Activated T-cell treated with anti-CD3 and anti-CD28 coated beads, Interleukin-2, amount 50 U/mL, for 24 hours (primary cell): ENCODE data around the gene CHST11.
A peak's percentile ranks its signal among the peaks of the same experiment; 100 is the strongest.
"Not testable (repeated sequence)": the region's sequence is repeated elsewhere in the genome, so short reads cannot be mapped to it uniquely, and the experiment has no call there.

Source experiments
- DNase-seq: peaks from one replicate; pipeline ENCODE4 v3.0.0-alpha.2; 2020
- H3K27ac Mint-ChIP-seq: 2 replicates; pipeline ENCODE4 v1.8.0; 2020; ENCODE audit warnings: mild to moderate bottlenecking, mixed read lengths
- H3K27me3 Mint-ChIP-seq: 2 replicates; pipeline ENCODE4 v1.8.0; 2020; ENCODE audit warnings: mixed read lengths
- H3K36me3 Mint-ChIP-seq: 2 replicates; pipeline ENCODE4 v1.8.0; 2020; ENCODE audit warnings: low read depth, mixed read lengths
- H3K4me1 Mint-ChIP-seq: 2 replicates; pipeline ENCODE4 v1.8.0; 2020; ENCODE audit warnings: low read depth, mixed read lengths
- H3K4me3 Mint-ChIP-seq: 2 replicates; pipeline ENCODE4 v1.8.0; 2020; ENCODE audit warnings: mild to moderate bottlenecking, moderate library complexity, mixed read lengths
- H3K9me3 Mint-ChIP-seq: 2 replicates; pipeline ENCODE4 v1.8.0; 2020; ENCODE audit warnings: mixed read lengths

The CHST11 gene

GRCh38 chr12:104790296-104791125, 333.8 kb downstream of the CHST11 start:
- H3K4me3 Mint-ChIP-seq: no peak overlapping the region
- no peak overlapping the region for H3K27ac Mint-ChIP-seq
- peak; percentile 68 for DNase-seq
- peaks cover 1% of the 10 kb centered on the region for H3K4me1 Mint-ChIP-seq
- no peaks in the 10 kb centered on the region for H3K9me3 Mint-ChIP-seq
- no peaks in the 10 kb centered on the region for H3K27me3 Mint-ChIP-seq
- H3K36me3 Mint-ChIP-seq: no peaks in the 10 kb centered on the region

DNA sequence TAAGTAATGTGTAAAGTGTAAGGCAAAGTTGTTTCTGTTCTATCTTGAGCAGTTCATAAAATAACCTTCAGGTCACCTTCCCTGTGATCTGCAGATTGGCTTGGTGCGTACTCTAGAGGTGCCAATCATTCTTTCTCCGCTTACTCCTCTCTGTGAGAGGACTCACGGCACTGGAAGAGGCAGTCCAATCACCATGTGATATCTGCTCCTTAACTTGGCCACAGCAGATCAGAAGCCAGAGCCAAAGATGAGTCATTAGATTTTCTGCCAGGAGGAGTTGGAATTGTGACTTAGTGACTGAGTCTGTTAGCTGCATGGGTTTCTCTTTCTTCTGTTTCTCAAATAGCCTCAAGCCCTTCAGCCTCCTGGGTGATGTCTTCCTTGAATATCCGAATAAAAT, 335.8 kb downstream of the CHST11 start:
- Mint-ChIP-seq H3K36me3 (no peaks in the 10 kb centered on the region), H3K4me1 (peaks cover 1% of the 10 kb centered on the region), H3K4me3 (no peak overlapping the region), H3K9me3 (no peaks in the 10 kb centered on the region), H3K27me3 (no peaks in the 10 kb centered on the region), H3K27ac (no peak overlapping the region)
- DNase-seq: no peak

DNA sequence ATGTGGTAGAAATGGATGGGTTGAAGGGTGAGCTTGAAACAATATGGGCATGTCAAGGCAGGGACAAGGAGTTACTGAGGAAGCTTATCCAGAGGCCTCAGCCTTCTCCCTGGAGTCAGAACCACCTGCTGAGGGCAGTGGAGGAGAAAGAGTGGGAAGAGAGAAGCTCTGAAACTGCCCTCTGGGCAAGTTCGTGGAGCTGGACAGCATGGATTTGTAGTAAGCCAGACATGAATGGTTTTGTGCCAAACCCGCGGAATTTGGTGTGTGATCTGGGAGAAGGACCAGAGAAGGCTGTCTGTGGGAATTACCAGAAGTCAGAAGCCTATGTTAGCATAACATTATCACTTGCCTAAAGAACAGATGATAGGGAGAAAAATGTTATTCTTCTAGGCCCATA, 336.5 kb downstream of the CHST11 start:
- no peak for DNase-seq
- Mint-ChIP-seq H3K4me3 (no peak overlapping the region), H3K9me3 (no peaks in the 10 kb centered on the region), H3K36me3 (no peaks in the 10 kb centered on the region), H3K4me1 (peaks cover 1% of the 10 kb centered on the region), H3K27ac (no peak overlapping the region), H3K27me3 (no peaks in the 10 kb centered on the region)

GRCh38 chr12:104793968-104794367, 337.2 kb downstream of the CHST11 start:
- Mint-ChIP-seq H3K4me3 (no peak overlapping the region), H3K36me3 (no peaks in the 10 kb centered on the region), H3K9me3 (no peaks in the 10 kb centered on the region), H3K27me3 (no peaks in the 10 kb centered on the region), H3K27ac (no peak overlapping the region), H3K4me1 (peaks cover 1% of the 10 kb centered on the region)
- DNase-seq: no peak

DNA sequence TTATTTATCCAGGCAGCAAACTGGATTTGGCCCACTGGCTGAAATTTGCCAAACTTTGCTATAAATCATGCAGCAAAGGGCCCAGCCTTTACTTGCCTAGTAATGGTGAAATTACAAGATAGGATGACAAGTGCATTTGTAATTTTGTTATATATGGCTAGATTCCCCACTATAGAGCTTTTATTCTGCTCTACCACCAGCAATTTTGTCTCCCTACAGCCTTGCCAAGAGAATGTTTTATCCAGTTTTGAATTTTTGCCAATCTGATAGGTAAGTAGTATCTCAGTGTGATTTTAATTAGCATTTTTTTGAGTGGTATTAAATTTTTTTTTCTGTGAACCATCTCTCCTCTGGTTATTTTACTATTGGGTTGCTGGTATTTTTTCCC, 339.7 kb downstream of the CHST11 start:
- no peak overlapping the region for H3K27ac Mint-ChIP-seq
- no peaks in the 10 kb centered on the region for H3K4me1 Mint-ChIP-seq
- no peaks in the 10 kb centered on the region for H3K27me3 Mint-ChIP-seq
- no peak overlapping the region for H3K4me3 Mint-ChIP-seq
- no peak for DNase-seq
- H3K9me3 Mint-ChIP-seq: no peaks in the 10 kb centered on the region
- H3K36me3 Mint-ChIP-seq: no peaks in the 10 kb centered on the region

DNA sequence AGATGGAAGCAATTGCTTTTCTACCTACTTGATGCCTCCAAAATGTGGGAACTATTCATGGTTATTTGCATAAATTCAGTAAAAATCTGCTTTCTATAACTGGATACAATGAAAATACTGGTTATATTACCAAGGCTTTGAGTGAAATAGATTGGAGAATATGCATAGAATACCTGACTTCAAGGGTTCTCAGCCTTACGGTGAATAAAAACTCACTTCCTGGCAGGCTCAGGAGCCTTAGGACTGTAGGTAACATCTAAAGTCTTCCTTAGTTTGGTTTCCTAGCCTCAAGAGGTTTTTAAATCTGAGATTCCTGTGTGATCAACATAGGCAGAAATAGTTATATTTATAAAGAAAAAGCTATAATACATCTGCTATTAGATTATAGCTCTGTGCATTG, 342.7 kb downstream of the CHST11 start:
- Mint-ChIP-seq H3K4me1 (no peaks in the 10 kb centered on the region), H3K9me3 (no peaks in the 10 kb centered on the region), H3K4me3 (no peak overlapping the region), H3K27me3 (no peaks in the 10 kb centered on the region), H3K27ac (no peak overlapping the region), H3K36me3 (no peaks in the 10 kb centered on the region)
- DNase-seq: no peak

DNA sequence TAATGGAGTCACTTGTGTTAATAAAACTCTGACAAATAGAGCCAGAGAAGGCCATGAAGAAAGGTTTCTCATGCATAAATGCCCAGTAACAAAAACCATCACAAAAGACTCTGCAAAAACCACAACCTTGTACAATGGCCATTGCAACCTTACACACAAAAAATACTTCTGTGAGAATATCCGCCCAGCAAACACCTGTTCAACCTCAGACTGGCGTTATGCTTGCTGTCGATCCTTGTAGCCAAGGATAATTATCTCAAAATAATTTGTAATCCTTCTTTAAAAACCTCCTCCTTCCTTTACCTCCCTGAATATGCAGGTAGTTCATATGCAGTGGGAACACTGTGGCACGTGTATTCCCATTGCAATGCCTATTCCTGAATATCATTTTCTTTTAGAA, 344.3 kb downstream of the CHST11 start:
- Mint-ChIP-seq H3K36me3 (no peaks in the 10 kb centered on the region), H3K4me1 (no peaks in the 10 kb centered on the region), H3K27ac (no peak overlapping the region), H3K9me3 (no peaks in the 10 kb centered on the region), H3K27me3 (no peaks in the 10 kb centered on the region), H3K4me3 (no peak overlapping the region)
- DNase-seq: no peak

GRCh38 chr12:104801427-104801826, 344.7 kb downstream of the CHST11 start:
- Mint-ChIP-seq H3K27me3 (no peaks in the 10 kb centered on the region), H3K27ac (no peak overlapping the region), H3K4me3 (no peak overlapping the region), H3K9me3 (no peaks in the 10 kb centered on the region), H3K36me3 (no peaks in the 10 kb centered on the region), H3K4me1 (no peaks in the 10 kb centered on the region)
- DNase-seq: no peak

GRCh38 chr12:104802208-104802607, 345.5 kb downstream of the CHST11 start:
- H3K27me3 Mint-ChIP-seq: no peaks in the 10 kb centered on the region
- H3K4me1 Mint-ChIP-seq: no peaks in the 10 kb centered on the region
- H3K4me3 Mint-ChIP-seq: no peak overlapping the region
- no peaks in the 10 kb centered on the region for H3K36me3 Mint-ChIP-seq
- no peak overlapping the region for H3K27ac Mint-ChIP-seq
- H3K9me3 Mint-ChIP-seq: no peaks in the 10 kb centered on the region
- DNase-seq: no peak

GRCh38 chr12:104805186-104805585, 348.4 kb downstream of the CHST11 start:
- Mint-ChIP-seq H3K27me3 (no peaks in the 10 kb centered on the region), H3K36me3 (no peaks in the 10 kb centered on the region), H3K27ac (no peak overlapping the region), H3K4me3 (no peak overlapping the region), H3K9me3 (no peaks in the 10 kb centered on the region), H3K4me1 (no peaks in the 10 kb centered on the region)
- no peak for DNase-seq

DNA sequence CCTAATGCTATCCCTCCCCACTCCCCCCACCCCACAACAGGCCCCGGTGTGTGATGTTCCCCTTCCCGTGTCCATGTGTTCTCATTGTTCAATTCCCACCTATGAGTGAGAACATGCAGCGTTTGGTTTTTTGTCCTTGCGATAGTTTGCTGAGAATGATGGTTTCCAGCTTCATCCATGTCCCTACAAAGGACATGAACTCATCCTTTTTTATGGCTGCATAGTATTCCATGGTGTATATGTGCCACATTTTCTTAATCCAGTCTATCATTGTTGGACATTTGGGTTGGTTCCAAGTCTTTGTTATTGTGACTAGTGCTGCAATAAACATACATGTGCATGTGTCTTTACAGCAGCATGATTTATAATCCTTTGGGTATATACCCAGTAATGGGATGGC, 349.4 kb downstream of the CHST11 start:
- H3K27me3 Mint-ChIP-seq, DNase-seq, H3K36me3 Mint-ChIP-seq, H3K4me1 Mint-ChIP-seq, H3K27ac Mint-ChIP-seq, H3K4me3 Mint-ChIP-seq, H3K9me3 Mint-ChIP-seq: not testable (repeated sequence)

DNA sequence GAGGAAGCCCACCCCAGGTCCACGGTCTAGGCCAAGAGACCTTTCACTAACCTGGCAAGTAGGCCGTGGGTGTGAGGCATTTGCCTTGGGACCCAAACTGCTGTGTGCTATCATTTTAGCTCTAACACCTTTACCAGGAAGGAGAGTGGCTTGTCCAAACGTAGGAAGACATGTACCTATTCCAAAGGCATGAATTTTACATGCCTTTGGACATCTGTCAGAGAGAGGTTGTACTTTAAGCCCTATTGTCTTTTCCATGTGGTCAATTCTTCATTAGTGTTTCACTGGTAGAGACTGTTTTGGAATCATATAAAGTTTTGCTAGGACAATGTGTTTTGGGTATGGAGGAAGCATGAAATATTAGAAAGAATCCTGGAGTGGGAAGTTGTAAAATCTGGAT, 352.5 kb downstream of the CHST11 start:
- Mint-ChIP-seq H3K9me3 (no peaks in the 10 kb centered on the region), H3K4me3 (no peak overlapping the region), H3K27me3 (peaks cover 3% of the 10 kb centered on the region), H3K36me3 (no peaks in the 10 kb centered on the region), H3K4me1 (no peaks in the 10 kb centered on the region), H3K27ac (no peak overlapping the region)
- no peak for DNase-seq

DNA sequence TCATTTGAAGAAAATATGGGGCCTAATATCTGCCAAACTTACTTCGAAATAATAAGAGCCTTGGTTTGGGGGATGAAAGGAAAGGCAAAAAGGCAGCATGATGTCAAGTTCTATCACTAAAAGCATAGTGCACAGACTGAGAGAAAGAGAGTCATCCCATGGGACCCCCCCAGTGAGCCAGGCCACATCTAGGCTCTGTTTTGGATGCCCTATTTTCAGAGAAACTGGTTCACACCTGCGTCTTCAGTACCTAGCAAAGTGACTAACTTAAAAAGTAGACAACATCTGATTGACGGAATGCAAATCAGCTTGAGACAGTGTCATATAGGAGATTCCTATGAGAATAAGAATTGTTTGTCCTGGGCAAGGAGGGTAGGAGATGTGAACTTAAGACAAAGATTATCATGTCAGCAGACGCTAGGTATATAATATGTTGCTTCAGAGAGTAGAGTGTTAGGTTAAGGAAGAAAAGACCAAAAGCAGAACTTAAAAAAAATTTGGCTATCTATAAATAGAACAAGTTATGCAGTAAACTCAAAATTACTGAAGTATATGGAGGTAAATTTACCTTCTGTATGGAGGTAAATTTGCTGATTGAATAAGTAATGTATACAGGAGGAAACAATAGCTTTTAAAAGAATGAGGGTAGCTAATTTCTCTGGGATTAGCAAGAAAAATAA, 353.1 kb downstream of the CHST11 start:
- H3K27me3 Mint-ChIP-seq: peaks cover 3% of the 10 kb centered on the region
- no peaks in the 10 kb centered on the region for H3K36me3 Mint-ChIP-seq
- no peaks in the 10 kb centered on the region for H3K9me3 Mint-ChIP-seq
- H3K4me1 Mint-ChIP-seq: no peaks in the 10 kb centered on the region
- no peak for DNase-seq
- H3K4me3 Mint-ChIP-seq: no peak overlapping the region
- H3K27ac Mint-ChIP-seq: no peak overlapping the region
